ENCODE measurements around the gene ARID1B. TPM values are rescaled to one million over a fixed set of nuclear protein-coding genes. Genes with fewer than 3 reads are reported as not detected.
A peak's percentile ranks its signal among the peaks of the same experiment; 100 is the strongest.

The ARID1B gene
- total RNA-seq, 1 donor from 2014 or later, result 101 TPM

- Mint-ChIP-seq H3K4me3 (no peak overlapping the region), H3K9me3 (no peaks in the 10 kb centered on the region), H3K36me3 (ENCODE audit: low read depth) (no peaks in the 10 kb centered on the region), H3K27ac (ENCODE audit: unreplicated experiment) (peak overlapping the region; percentile 29), H3K27me3 (ENCODE audit: low read depth) (no peaks in the 10 kb centered on the region), H3K4me1 (peaks cover 33% of the 10 kb centered on the region)
- TF ChIP-seq CTCF (conservative IDR thresholded peaks at IDR 0.05), result no peak
- DNase-seq (ENCODE audit: low read depth, low spot score), result no peak
These were observed 62.4 kb downstream of the ARID1B start for GRCh38 chr6:156839591-156840001.

GRCh38 chr6:156840136-156840535 is 63.0 kb downstream of the ARID1B start:
- Mint-ChIP-seq H3K4me1 (peaks cover 33% of the 10 kb centered on the region), H3K36me3 (ENCODE audit: low read depth) (no peaks in the 10 kb centered on the region), H3K27me3 (ENCODE audit: low read depth) (no peaks in the 10 kb centered on the region), H3K27ac (ENCODE audit: unreplicated experiment) (peak overlapping the region; percentile 94), H3K9me3 (no peaks in the 10 kb centered on the region), H3K4me3 (no peak overlapping the region)
- no peak for TF ChIP-seq CTCF (conservative IDR thresholded peaks at IDR 0.05)
- DNase-seq (ENCODE audit: low read depth, low spot score), result no peak

GRCh38 chr6:156840606-156841005 is 63.4 kb downstream of the ARID1B start:
- Mint-ChIP-seq H3K27me3 (ENCODE audit: low read depth) (no peaks in the 10 kb centered on the region), H3K4me1 (peaks cover 38% of the 10 kb centered on the region), H3K4me3 (no peak overlapping the region), H3K9me3 (no peaks in the 10 kb centered on the region), H3K27ac (ENCODE audit: unreplicated experiment) (peak overlapping the region; percentile 94), H3K36me3 (ENCODE audit: low read depth) (no peaks in the 10 kb centered on the region)
- DNase-seq (ENCODE audit: low read depth, low spot score), result no peak
- no peak for TF ChIP-seq CTCF (conservative IDR thresholded peaks at IDR 0.05)

- Mint-ChIP-seq H3K27me3 (ENCODE audit: low read depth) (no peaks in the 10 kb centered on the region), H3K4me1 (peaks cover 42% of the 10 kb centered on the region), H3K27ac (ENCODE audit: unreplicated experiment) (no peak overlapping the region), H3K4me3 (no peak overlapping the region), H3K9me3 (no peaks in the 10 kb centered on the region), H3K36me3 (ENCODE audit: low read depth) (no peaks in the 10 kb centered on the region)
- no peak for DNase-seq (ENCODE audit: low read depth, low spot score)
- no peak for TF ChIP-seq CTCF (conservative IDR thresholded peaks at IDR 0.05)
These were observed 64.3 kb downstream of the ARID1B start for GRCh38 chr6:156841508-156841907.

- H3K4me1 Mint-ChIP-seq, result peaks cover 53% of the 10 kb centered on the region
- no peaks in the 10 kb centered on the region for H3K9me3 Mint-ChIP-seq
- H3K27ac Mint-ChIP-seq (ENCODE audit: unreplicated experiment), result no peak overlapping the region
- peaks cover 3% of the 10 kb centered on the region for H3K36me3 Mint-ChIP-seq (ENCODE audit: low read depth)
- H3K4me3 Mint-ChIP-seq, result no peak overlapping the region
- no peaks in the 10 kb centered on the region for H3K27me3 Mint-ChIP-seq (ENCODE audit: low read depth)
- DNase-seq (ENCODE audit: low read depth, low spot score), result no peak
- TF ChIP-seq CTCF (conservative IDR thresholded peaks at IDR 0.05), result no peak
These were observed 65.5 kb downstream of the ARID1B start for GRCh38 chr6:156842598-156843250.

Measured in neural crest cell (in vitro differentiated cells).